IPS-15b (cell line): ENCODE data around the gene MAP1LC3B.
A peak's percentile ranks its signal among the peaks of the same experiment; 100 is the strongest.
"Not testable (repeated sequence)": the region's sequence is repeated elsewhere in the genome, so short reads cannot be mapped to it uniquely, and the experiment has no call there.

Experiments used
- H3K27me3 ChIP-seq: one replicate; pipeline ENCODE4 v1.6.1; 2013; ENCODE audit warnings: low read length; ENCODE audit not compliant: control insufficient read depth, insufficient read depth
- H3K36me3 ChIP-seq: one replicate; pipeline ENCODE4 v1.6.1; 2013; ENCODE audit warnings: low read length; ENCODE audit not compliant: control insufficient read depth, insufficient read depth
- H3K4me1 ChIP-seq: one replicate; pipeline ENCODE4 v1.6.1; 2013; ENCODE audit warnings: mild to moderate bottlenecking, low read length; ENCODE audit not compliant: control insufficient read depth, insufficient read depth
- H3K4me3 ChIP-seq: one replicate; pipeline ENCODE4 v1.5.1; 2013; ENCODE audit warnings: low read depth, low read length
- H3K9ac ChIP-seq: one replicate; pipeline ENCODE4 v1.6.1; 2013; ENCODE audit warnings: low read depth, mild to moderate bottlenecking, low read length
- H3K9me3 ChIP-seq: one replicate; pipeline ENCODE4 v1.6.1; 2013; ENCODE audit warnings: mild to moderate bottlenecking, low read length; ENCODE audit not compliant: control insufficient read depth, insufficient read depth

The MAP1LC3B gene

DNA sequence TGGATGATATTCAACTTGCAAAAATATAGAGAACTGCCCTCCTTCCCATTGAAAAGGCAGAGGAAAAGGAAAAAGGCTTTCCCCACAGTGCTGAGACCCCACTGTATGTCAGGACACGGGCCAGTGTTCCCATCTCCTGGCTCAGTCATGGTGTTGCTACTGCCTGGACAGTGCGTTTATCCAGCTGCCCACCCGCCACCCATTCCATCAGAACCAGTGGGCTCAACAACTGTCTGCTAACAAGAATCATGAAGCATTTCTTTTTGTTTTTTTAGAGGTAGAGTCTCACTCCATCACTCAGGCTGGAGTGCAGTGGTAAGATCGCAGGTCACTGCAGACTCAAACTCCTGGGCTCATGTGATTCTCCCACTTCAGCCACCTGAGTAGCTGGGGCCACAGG is 19.8 kb upstream of the MAP1LC3B start:
- Histone ChIP-seq H3K4me1 (peaks cover 2% of the 10 kb centered on the region), H3K9me3 (no peaks in the 10 kb centered on the region), H3K4me3 (no peak overlapping the region), H3K36me3 (no peaks in the 10 kb centered on the region), H3K27me3 (no peaks in the 10 kb centered on the region), H3K9ac (peak overlapping the region; percentile 41)

DNA sequence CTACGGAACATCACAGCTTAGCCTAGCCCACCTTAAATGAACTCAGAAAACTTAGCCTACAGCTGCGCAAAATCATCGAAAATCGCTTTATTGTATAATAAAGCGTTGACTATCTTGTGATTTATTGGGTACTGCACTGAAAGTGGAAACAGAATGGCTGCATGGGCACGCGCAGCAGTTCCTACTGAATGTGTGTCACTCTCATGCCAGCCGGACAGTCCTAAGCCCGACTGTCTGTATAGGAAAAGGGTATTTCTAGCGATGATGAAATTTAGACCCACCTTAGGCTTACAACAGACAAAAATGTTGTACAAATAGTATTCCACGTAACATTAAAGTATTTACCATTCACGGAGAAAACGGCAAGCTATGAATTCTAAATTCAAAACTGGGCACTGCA is 17.8 kb upstream of the MAP1LC3B start:
- no peak overlapping the region for H3K9ac ChIP-seq
- no peaks in the 10 kb centered on the region for H3K27me3 ChIP-seq
- no peaks in the 10 kb centered on the region for H3K36me3 ChIP-seq
- H3K4me3 ChIP-seq = no peak overlapping the region
- H3K9me3 ChIP-seq = no peaks in the 10 kb centered on the region
- peaks cover under 1% of the 10 kb centered on the region for H3K4me1 ChIP-seq

DNA sequence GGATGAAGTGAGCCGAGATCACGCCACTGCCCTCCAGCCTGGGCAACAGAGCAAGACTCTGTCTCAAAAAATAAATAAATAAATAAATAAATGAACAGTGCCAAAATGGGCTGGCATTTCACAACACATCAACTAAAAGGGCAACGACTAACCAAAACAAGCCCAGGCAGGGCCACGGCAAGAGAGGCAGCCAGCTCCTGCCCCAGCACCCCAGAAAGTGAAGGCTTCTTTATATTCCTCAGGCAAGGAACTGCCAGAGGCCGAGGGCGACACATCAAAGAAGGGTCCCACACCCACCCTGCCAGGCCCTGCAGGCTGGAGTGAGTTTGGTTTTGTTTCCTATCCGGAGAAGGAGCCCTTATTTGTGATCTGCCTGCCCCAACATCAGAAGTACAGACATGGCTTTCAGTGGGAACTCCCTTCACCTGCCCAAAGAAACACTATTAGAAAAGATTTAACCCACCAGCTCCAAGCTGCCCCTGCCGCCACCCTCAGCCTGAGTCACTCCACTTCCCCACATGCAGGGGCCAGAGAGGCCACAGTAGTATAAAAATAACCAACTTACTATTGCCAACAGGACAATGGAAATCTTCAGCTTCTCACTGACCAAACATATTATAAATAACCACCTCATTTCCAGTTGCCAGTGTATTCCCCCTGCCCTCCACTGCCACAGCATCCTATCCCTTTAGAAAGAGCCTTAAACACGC is 16.6 kb upstream of the MAP1LC3B start:
- no peaks in the 10 kb centered on the region for H3K4me1 ChIP-seq
- H3K9ac ChIP-seq = no peak overlapping the region
- H3K9me3 ChIP-seq = no peaks in the 10 kb centered on the region
- H3K27me3 ChIP-seq = no peaks in the 10 kb centered on the region
- H3K4me3 ChIP-seq = no peak overlapping the region
- H3K36me3 ChIP-seq = no peaks in the 10 kb centered on the region

DNA sequence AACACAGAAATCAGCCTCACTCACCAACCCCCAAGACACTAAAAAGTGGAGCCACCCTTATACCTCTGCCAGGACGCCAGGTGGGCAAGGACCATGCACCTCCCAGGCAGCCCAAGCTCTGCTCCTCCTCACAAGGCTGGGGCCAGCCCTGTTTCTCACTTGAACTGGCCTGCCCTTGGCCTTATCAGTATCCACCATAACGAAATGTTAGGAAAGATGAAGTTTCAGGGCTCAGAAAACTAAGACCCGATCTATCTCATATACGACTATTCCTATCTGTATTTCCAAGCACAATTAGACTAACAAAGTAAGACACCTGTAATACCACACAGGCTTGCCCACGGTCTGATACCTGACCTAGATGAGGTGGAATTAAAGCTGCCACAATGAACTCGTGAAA is 15.5 kb upstream of the MAP1LC3B start:
- no peaks in the 10 kb centered on the region for H3K36me3 ChIP-seq
- no peak overlapping the region for H3K4me3 ChIP-seq
- no peak overlapping the region for H3K9ac ChIP-seq
- H3K9me3 ChIP-seq = no peaks in the 10 kb centered on the region
- no peaks in the 10 kb centered on the region for H3K4me1 ChIP-seq
- H3K27me3 ChIP-seq = no peaks in the 10 kb centered on the region

DNA sequence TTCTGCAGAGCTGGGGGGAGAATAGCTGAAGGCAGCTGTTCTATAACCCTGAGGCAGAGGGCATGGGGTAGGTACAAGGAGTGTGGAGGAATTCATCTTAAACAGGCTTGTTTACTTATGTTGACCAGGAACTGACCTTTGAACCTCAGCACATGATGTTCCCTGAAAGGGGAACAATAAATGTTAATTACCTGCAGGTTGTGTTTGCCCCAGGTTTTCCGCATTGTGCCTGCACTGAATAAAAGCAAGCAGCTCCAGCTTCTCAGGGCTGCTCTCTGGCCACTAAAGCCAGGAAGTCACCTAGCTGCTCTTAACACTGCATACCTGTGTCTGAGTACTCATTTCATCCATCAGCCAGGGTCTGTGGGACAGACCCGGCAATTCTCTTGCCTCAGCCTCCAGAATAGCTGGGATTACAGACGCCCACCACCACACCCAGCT is 12.8 kb upstream of the MAP1LC3B start:
- H3K9me3 ChIP-seq, H3K4me3 ChIP-seq, H3K9ac ChIP-seq, H3K27me3 ChIP-seq, H3K4me1 ChIP-seq, H3K36me3 ChIP-seq: not testable (repeated sequence)

DNA sequence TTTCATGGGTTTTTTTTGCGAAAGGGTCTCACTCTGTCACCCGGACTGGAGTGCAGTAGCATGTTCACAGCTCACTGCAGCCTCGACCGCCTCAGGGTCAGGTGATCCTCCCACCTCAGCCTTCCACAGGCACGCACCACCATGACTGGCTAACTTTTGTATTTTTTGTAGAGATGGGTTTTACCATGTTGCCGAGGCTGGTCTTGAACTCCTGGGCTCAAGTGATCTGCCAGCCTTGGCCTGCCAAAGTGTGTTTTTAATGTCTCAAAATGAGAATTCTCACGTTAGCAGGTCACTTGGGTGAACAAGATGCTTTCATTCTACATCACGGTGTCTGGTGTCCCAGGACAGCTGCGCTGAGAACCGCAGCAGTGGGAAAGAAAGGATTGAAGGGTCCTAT is 11.7 kb upstream of the MAP1LC3B start:
- Histone ChIP-seq H3K4me3 (no peak overlapping the region), H3K9me3 (no peaks in the 10 kb centered on the region), H3K27me3 (no peaks in the 10 kb centered on the region), H3K36me3 (no peaks in the 10 kb centered on the region), H3K9ac (no peak overlapping the region), H3K4me1 (no peaks in the 10 kb centered on the region)

DNA sequence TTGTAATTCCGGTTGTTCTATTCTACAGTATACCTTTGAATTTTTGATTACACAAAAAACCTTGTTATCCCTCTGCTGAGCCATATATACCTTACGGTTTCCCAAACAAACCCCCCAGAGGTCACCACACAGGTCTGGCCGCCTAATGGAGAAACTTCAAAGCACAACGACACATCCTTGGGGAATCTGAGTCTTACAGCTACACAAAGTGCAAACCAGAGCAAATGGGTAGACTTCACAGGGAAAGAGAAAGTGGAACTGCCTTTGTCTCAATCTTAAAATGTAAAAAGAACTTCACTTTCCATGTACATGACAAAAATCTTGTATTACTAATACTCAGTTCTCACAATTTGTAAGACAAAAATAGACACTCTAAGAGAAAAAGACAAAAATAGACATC is 11.3 kb upstream of the MAP1LC3B start:
- H3K9ac ChIP-seq = no peak overlapping the region
- H3K4me1 ChIP-seq = no peaks in the 10 kb centered on the region
- no peak overlapping the region for H3K4me3 ChIP-seq

DNA sequence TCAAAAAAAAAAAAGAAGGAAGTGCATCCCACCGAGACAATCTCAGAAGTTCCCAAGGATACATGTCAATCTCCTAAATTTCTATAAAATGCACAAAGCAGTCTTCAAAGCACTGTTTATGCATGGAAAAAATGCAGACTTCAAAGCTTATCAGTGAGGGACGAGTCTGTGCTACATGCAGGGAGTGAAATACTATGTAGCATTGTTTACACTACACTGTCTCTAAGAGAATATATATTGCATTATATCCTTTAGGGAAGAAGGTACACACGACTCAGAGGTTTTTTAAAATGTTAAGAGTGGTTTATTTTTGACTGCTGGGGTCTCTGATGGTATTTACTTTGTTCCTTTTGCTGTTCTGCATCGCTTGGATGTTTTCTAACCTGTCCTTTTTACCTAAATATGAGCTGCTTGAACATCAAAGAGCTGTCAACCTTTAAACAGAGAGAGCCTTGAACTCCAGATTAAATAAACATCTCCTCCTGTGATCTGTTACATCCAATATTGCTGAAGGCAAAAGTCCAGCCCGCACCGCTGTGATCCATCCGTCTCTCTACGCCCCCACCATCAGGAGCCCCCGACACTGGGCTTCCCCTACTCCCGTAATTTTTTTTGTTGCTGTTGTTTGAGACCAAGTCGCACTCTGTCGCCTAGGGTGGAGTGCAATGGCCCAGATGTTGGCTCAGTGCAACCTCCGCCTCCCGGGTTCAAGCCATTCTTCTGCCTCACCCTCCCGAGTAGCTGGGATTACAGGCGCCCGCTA is 9.9 kb upstream of the MAP1LC3B start:
- Histone ChIP-seq H3K27me3 (no peaks in the 10 kb centered on the region), H3K4me3 (peak overlapping the region; percentile 58), H3K36me3 (no peaks in the 10 kb centered on the region), H3K4me1 (no peaks in the 10 kb centered on the region), H3K9ac (no peak overlapping the region), H3K9me3 (no peaks in the 10 kb centered on the region)

More for the DNA sequence above, 11.3 kb upstream of the MAP1LC3B start:
- Histone ChIP-seq H3K27me3 (no peaks in the 10 kb centered on the region), H3K9me3 (no peaks in the 10 kb centered on the region), H3K36me3 (no peaks in the 10 kb centered on the region)

DNA sequence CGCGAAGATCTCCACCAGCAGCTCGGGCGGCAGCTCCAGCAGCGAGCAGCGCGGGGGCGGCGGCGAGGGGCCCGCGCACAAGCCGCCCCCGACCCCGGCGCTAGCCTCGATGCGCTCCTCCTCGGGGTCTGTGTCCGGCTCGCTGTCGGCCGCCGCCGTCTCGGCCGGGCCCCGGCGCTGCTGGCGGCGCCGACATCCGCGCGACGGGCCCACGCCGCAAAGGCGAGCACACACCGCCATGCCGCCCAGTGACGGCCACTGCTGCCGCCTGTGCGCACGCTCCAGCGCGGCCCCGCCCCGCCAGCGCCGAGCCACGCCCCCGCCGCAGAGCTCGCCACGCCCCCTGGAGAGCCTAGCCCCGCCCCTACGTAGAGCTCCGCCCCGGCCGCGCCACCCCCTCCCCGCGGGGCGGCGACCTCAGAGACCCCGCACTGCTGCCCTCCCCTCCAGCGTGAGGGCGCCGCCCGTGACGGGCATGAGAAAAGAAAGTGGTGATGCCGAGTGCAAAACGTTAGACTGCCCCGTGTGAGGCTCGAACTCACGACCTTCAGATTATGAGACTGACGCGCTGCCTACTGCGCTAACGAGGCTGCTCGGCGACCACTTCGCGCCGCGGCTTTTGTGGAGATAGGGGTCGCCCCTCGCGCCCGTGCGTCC is 8.5 kb upstream of the MAP1LC3B start, which contains the start of gene FBXO31:
TSS of gene FBXO31 (minus strand) at position 272 of the 657 bp plus-strand sequence. CDS start at position 240, 32 bp downstream.
- no peaks in the 10 kb centered on the region for H3K36me3 ChIP-seq
- no peaks in the 10 kb centered on the region for H3K27me3 ChIP-seq
- peak within 1 kb of the TSS; percentile 79 for H3K9ac ChIP-seq
- H3K4me3 ChIP-seq = peak within 1 kb of the TSS; percentile 78
- H3K4me1 ChIP-seq = peaks cover 4% of the 10 kb centered on the region
- no peaks in the 10 kb centered on the region for H3K9me3 ChIP-seq

DNA sequence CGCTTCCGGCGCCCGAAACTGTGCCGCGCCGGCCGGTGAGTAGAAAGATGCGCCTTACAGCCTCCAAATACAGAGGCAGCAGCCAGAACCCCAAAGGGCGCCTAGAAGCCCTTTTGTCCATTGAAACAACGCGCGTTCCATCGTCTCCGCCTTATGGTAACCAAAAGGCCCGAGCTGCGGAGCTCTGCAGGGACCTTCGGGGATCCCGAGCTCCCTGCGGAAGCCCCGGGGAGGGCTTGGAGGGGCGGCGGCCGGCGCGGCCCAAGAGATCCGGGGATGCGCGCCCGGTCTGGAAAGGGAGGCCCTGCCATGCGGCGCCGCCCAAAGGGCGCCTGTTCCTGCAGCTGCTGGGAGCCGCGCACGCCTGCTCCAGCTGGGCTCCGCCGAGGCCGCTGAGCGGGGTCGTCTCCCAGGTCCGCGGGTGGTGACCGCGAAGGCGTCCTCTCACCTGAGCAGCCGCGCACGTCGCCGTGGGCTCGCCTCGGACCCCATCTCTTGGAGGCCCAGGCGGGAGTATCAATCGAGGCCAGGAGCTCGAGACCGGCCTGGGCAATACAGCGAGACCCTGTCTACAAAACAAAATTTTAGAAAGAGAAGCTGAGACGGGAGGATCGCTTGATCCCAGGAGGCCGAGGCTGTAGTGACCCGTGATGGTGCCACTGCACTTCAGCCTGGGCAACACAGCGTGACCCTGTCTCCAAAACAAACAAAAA is 7.8 kb upstream of the MAP1LC3B start:
- Histone ChIP-seq H3K9me3 (no peaks in the 10 kb centered on the region), H3K4me3 (peak overlapping the region; percentile 78), H3K9ac (peak overlapping the region; percentile 79), H3K4me1 (peaks cover 4% of the 10 kb centered on the region), H3K36me3 (no peaks in the 10 kb centered on the region), H3K27me3 (no peaks in the 10 kb centered on the region)

DNA sequence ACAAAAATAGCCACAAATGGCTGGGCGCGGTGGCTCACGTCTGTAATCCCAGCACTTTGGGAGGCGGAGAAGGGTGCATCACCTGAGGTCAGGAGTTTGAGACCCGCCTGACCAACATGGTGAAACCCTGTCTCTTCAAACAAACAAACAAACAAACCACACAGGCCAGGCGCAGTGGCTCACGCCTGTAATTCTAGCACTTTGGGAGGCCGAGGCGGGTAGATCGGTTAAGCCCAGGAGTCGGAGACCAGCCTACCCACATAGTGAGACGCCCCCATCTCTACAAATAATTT is 7.3 kb upstream of the MAP1LC3B start:
- H3K4me3 ChIP-seq = peak overlapping the region; percentile 78
- not testable (repeated sequence) for H3K27me3 ChIP-seq, H3K9me3 ChIP-seq, H3K36me3 ChIP-seq, H3K9ac ChIP-seq, H3K4me1 ChIP-seq
